ENCODE measurements around the gene VAMP1. TPM values are rescaled to one million over a fixed set of nuclear protein-coding genes. Genes with fewer than 3 reads are reported as not detected.

VAMP1 gene
- total and polyA plus RNA-seq, 2 experiments from 2014 or later = 15.1 to 28.4 TPM

- no peaks in the 10 kb centered on the region for H3K27me3 ChIP-seq
- no peak overlapping the region for H3K4me3 ChIP-seq
- H3K27ac ChIP-seq = no peak overlapping the region
- DNase-seq (ENCODE audit: low read depth in 1 of 2, low spot score in 1 of 2) = no peak
- TF ChIP-seq, protein P1, sequence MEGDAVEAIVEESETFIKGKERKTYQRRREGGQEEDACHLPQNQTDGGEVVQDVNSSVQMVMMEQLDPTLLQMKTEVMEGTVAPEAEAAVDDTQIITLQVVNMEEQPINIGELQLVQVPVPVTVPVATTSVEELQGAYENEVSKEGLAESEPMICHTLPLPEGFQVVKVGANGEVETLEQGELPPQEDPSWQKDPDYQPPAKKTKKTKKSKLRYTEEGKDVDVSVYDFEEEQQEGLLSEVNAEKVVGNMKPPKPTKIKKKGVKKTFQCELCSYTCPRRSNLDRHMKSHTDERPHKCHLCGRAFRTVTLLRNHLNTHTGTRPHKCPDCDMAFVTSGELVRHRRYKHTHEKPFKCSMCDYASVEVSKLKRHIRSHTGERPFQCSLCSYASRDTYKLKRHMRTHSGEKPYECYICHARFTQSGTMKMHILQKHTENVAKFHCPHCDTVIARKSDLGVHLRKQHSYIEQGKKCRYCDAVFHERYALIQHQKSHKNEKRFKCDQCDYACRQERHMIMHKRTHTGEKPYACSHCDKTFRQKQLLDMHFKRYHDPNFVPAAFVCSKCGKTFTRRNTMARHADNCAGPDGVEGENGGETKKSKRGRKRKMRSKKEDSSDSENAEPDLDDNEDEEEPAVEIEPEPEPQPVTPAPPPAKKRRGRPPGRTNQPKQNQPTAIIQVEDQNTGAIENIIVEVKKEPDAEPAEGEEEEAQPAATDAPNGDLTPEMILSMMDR (IDR thresholded peaks at IDR 0.05; ENCODE audit: low read depth, low read length) = no peak
- no peaks in the 10 kb centered on the region for H3K4me1 ChIP-seq (ENCODE audit: low read depth)
- no peaks in the 10 kb centered on the region for H3K9me3 ChIP-seq (ENCODE audit: low read depth)
- peaks cover 14% of the 10 kb centered on the region for H3K36me3 ChIP-seq
Measured at GRCh38 chr12:6462234-6462995, 8.1 kb downstream of the VAMP1 start.

- no peak overlapping the region for H3K4me3 ChIP-seq
- DNase-seq (ENCODE audit: low read depth in 1 of 2, low spot score in 1 of 2) = no peak
- TF ChIP-seq, protein P1 (IDR thresholded peaks at IDR 0.05; ENCODE audit: low read depth, low read length) = no peak
- no peak overlapping the region for H3K27ac ChIP-seq
- H3K9me3 ChIP-seq (ENCODE audit: low read depth) = no peaks in the 10 kb centered on the region
- H3K4me1 ChIP-seq (ENCODE audit: low read depth) = no peaks in the 10 kb centered on the region
- H3K36me3 ChIP-seq = peaks cover 14% of the 10 kb centered on the region
- H3K27me3 ChIP-seq = no peaks in the 10 kb centered on the region
Measured at GRCh38 chr12:6461401-6462233, 8.9 kb downstream of the VAMP1 start.

DNA sequence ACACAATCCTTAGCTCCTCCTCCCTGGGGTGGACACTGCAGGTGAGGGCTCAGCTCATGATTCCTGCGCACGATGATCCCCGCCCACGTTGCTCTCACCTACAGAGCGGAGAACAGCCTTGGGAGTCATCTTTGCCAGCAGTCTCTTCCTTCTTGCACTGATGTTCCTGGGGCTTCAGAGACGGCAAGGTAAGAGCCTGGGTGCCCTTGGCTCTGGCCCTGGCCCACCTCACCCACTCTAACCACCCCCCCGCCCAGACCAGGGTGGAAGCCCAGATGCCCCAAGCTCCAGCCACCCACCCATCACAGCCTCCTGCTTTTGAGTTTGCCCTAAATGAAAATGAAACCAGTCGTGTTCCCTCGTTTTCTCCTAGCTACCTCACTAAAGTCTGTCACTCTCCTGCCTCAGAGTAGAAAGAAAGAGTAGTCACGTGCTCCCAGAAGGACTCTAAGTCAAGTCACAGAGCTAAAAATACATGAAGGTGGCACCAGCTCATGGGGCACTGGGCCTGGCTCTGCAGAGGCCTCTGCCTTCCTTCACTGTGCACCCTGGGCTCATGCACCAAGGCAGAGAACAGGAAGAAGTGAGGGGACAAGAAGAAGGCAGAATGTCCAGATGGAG, 9.6 kb downstream of the VAMP1 start:
- H3K4me1 ChIP-seq (ENCODE audit: low read depth) = no peaks in the 10 kb centered on the region
- H3K27me3 ChIP-seq = no peaks in the 10 kb centered on the region
- H3K36me3 ChIP-seq = peaks cover 14% of the 10 kb centered on the region
- no peak overlapping the region for H3K27ac ChIP-seq
- no peaks in the 10 kb centered on the region for H3K9me3 ChIP-seq (ENCODE audit: low read depth)
- no peak for DNase-seq (ENCODE audit: low read depth in 1 of 2, low spot score in 1 of 2)
- no peak overlapping the region for H3K4me3 ChIP-seq
- TF ChIP-seq, protein P1 (IDR thresholded peaks at IDR 0.05; ENCODE audit: low read depth, low read length) = no peak

DNA sequence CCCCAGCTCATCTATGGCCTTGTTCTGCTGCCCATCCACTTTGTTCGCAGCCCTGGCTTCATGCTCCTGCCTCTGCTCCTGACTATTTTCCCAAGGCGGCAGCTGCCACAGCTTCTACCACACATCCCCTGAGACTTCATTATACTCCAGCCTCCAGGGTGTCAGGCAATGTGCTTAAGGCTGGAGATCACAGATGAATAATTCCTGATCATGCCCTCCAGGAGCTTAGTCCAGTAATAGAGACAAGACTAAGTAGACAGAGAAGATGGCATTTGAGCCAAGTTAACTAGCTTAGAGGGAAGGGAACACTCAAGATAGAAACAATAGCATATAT, 11.5 kb downstream of the VAMP1 start:
- H3K36me3 ChIP-seq = peaks cover 14% of the 10 kb centered on the region
- TF ChIP-seq, protein P1 (IDR thresholded peaks at IDR 0.05; ENCODE audit: low read depth, low read length) = no peak

GRCh38 chr12:6458281-6459003, 12.0 kb downstream of the VAMP1 start:
- no peak for DNase-seq (ENCODE audit: low read depth in 1 of 2, low spot score in 1 of 2)
- H3K36me3 ChIP-seq = peaks cover 12% of the 10 kb centered on the region
- TF ChIP-seq, protein P1 (IDR thresholded peaks at IDR 0.05; ENCODE audit: low read depth, low read length) = no peak
- no peaks in the 10 kb centered on the region for H3K4me1 ChIP-seq (ENCODE audit: low read depth)
- no peaks in the 10 kb centered on the region for H3K9me3 ChIP-seq (ENCODE audit: low read depth)
- H3K27me3 ChIP-seq = no peaks in the 10 kb centered on the region
- H3K27ac ChIP-seq = no peak overlapping the region
- H3K4me3 ChIP-seq = no peak overlapping the region

More for the DNA sequence above, 11.5 kb downstream of the VAMP1 start:
- DNase-seq (ENCODE audit: low read depth in 1 of 2, low spot score in 1 of 2) = no peak
- Histone ChIP-seq H3K4me1 (ENCODE audit: low read depth) (no peaks in the 10 kb centered on the region), H3K27me3 (no peaks in the 10 kb centered on the region), H3K27ac (no peak overlapping the region), H3K4me3 (no peak overlapping the region), H3K9me3 (ENCODE audit: low read depth) (no peaks in the 10 kb centered on the region)
